Sigmoid colon (tissue), 4 donors: Measurements from ENCODE around the gene B3GALT6.

Experiments
- POLR2A ChIP-seq, 2 donors: fragments of 450-650 bp; IDR thresholded peaks; one replicate each; pipeline ENCODE4 v1.6.1; 2016; ENCODE audit warnings: antibody characterized with exemption in 2 of 2, mild to moderate bottlenecking in 2 of 2, moderate library complexity in 2 of 2
- POLR2AphosphoS5 ChIP-seq, 4 donors: sonication (generic); formaldehyde crosslinking; IDR thresholded peaks; one replicate each; pipeline ENCODE4 v1.6.1; 2017; ENCODE audit warnings: antibody characterized with exemption in 4 of 4
- TF ChIP-seq, protein P1 (sequence below), 4 experiments: fragments of 450-650 bp in 3 of 4; fragments of 200-600 bp in 1 of 4; IDR thresholded peaks; one replicate each; pipeline ENCODE4 v1.5.1; 2016 to 2019; ENCODE audit warnings: antibody characterized with exemption in 4 of 4, mild to moderate bottlenecking in 3 of 4, moderate library complexity in 2 of 4

DNA sequence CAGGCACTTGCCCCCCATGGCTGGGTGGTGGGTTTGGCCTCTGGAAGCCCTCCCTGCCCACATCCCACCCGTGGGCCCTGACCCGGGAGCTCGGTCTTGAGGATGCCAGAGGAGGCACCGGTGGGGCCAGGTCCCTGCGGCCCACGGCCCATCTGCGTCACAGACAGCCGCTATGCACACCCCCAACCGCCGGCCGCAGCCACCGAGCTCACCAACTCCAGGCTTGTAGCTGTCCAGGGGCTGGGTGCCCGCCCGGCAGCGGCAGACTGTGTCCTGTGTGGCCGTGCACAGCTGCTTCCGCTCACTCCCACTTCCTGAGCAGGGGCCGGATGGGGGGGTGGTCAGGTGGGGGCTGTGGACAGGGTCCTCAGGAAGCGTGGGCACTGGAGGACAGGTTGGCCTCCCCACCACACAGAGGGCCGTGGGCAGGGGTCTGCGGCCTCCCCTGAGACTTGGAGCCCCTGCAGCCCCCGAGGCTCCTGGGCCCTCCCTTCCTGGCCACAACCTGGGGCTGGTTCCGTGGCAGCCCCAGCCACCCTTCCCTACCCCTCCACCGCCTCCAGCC lies 19.2 kb upstream of the B3GALT6 start:
- TF ChIP-seq, protein P1, sequence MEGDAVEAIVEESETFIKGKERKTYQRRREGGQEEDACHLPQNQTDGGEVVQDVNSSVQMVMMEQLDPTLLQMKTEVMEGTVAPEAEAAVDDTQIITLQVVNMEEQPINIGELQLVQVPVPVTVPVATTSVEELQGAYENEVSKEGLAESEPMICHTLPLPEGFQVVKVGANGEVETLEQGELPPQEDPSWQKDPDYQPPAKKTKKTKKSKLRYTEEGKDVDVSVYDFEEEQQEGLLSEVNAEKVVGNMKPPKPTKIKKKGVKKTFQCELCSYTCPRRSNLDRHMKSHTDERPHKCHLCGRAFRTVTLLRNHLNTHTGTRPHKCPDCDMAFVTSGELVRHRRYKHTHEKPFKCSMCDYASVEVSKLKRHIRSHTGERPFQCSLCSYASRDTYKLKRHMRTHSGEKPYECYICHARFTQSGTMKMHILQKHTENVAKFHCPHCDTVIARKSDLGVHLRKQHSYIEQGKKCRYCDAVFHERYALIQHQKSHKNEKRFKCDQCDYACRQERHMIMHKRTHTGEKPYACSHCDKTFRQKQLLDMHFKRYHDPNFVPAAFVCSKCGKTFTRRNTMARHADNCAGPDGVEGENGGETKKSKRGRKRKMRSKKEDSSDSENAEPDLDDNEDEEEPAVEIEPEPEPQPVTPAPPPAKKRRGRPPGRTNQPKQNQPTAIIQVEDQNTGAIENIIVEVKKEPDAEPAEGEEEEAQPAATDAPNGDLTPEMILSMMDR (IDR thresholded peaks at IDR 0.05), result no peak
- no peak for TF ChIP-seq POLR2A (IDR thresholded peaks at IDR 0.05)
- TF ChIP-seq POLR2AphosphoS5 (IDR thresholded peaks at IDR 0.05), result no peak
